Heart right ventricle (tissue), 16 donors: Measurements from ENCODE around the gene XPA. TPM values are rescaled to one million over a fixed set of nuclear protein-coding genes. Genes with fewer than 3 reads are reported as not detected.

Experiments used
- ATAC-seq, 8 donors: fragments of 200-7000 bp; cut with Tn5 transposase; one replicate each; pipeline ENCODE4 v1.9.1; 2020; ENCODE audit warnings: mild to moderate bottlenecking in 8 of 8, moderate library complexity in 8 of 8, moderate number of reproducible peaks in 1 of 8
- DNase-seq, 2 donors: peaks; one replicate each; pipeline ENCODE4 v3.0.0-alpha.2; 2020
- H3K27ac ChIP-seq, 10 donors: fragments of 200-600 bp; sonication (generic) in 2 of 10; one replicate each; pipeline versions ENCODE4 v1.5.0 to v1.8.0; 2020 to 2022; ENCODE audit warnings: mild to moderate bottlenecking in 3 of 10
- H3K27me3 ChIP-seq, 7 donors: fragments of 200-600 bp; one replicate each; pipeline ENCODE4 v1.8.0; 2021 to 2022; ENCODE audit warnings: mild to moderate bottlenecking in 2 of 7
- H3K36me3 ChIP-seq, 9 donors: fragments of 200-600 bp; sonication (generic) in 1 of 9; one replicate each; pipeline versions ENCODE4 v1.5.0 to v1.8.0; 2020 to 2022; ENCODE audit warnings: mild to moderate bottlenecking in 2 of 9
- H3K4me1 ChIP-seq, 9 donors: fragments of 200-600 bp; sonication (generic) in 1 of 9; one replicate each; pipeline versions ENCODE4 v1.5.0 to v1.8.0; 2020 to 2022; ENCODE audit warnings: mild to moderate bottlenecking in 4 of 9
- H3K4me3 ChIP-seq, 10 donors: fragments of 200-600 bp; sonication (generic) in 2 of 10; one replicate each; pipeline versions ENCODE4 v1.5.0 to v1.8.0; 2020 to 2022; ENCODE audit warnings: mild to moderate bottlenecking in 7 of 10, moderate library complexity in 2 of 10
- H3K9me3 ChIP-seq, 11 donors: fragments of 200-600 bp in 10 of 11; sonication (generic) in 2 of 11; one replicate each; pipeline versions ENCODE4 v1.5.0 to v1.8.0; 2013 to 2022; ENCODE audit warnings: mild to moderate bottlenecking in 2 of 11, control low read depth in 1 of 11, moderate library complexity in 1 of 11
- CTCF ChIP-seq, 9 donors: fragments of 200-600 bp; sonication (generic) in 2 of 9; IDR thresholded peaks; one replicate each; pipeline versions ENCODE4 v1.5.0 to v1.8.0; 2021 to 2022; ENCODE audit warnings: antibody characterized with exemption in 9 of 9, mild to moderate bottlenecking in 5 of 9, moderate library complexity in 1 of 9
- WGBS, 2 donors: extraction: QIAGEN DNeasy Blood & Tissue Kit; methylation state at CpG; one replicate each; pipeline ENCODE4 v1.1.7; 2013; ENCODE audit warnings: inconsistent platforms in 1 of 2; 5-methylcytosine and 5-hydroxymethylcytosine counted together
- intact Hi-C, 10 donors: fragments of 100-400 bp; cut with DNase I; formaldehyde crosslinking; loops; one replicate each; pipeline versions ENCODE4 v1.11.1 to v1.14.2; 2022
- polyA plus RNA-seq, 2 donors: library from polyadenylated mRNA; stranded (reverse); fragments of 200-250 nt; gene quantifications; one replicate each; pipeline ENCODE4 v1.2.3, GENCODE V29; 2013
- total RNA-seq, 10 donors: library from RNA; stranded (reverse); fragmentation: NEBNext Ultra II Directional in 3 of 10; extraction: Animal tissue kit (Norgen Biotek cat#: 25700) in 3 of 10; gene quantifications; one replicate each; pipeline versions ENCODE4 v1.2.1 to v1.2.4, GENCODE V29; 2021 to 2023
- donor health status: Arrhythmogenic right ventricular cardiomyopathy.
- donor health status: ischemic (EF 13 %, LVEDD 7.1; RV severe dilation, severe dysfunction).
- donor health status: healthy with polysubstance abuse.
- donor health status: DM: no; HTN: yes; CAD: no.
- donor health status: DM: no; HTN: no; CAD: no.
- donor health status: ischemic (EF 25% LVEDD 6.9; RV normal size, moderate dysfunction).
- donor health status: ischemic (EF 25% LVEDD 5.7; RV mildly dilated, moderate dysfunction).
- donor health status: healthy.
- donor health status: DM: yes; HTN: yes; CAD: no.
- donor health status: Ischemic cardiomyopathy.
- donor health status: ischemic (EF 35%, LVEDD 5.7; RV mildly dilated, moderate dysfunction).
- donor health status: nonischemic (EF 11% LVEDD 7.7; RV severe dilation, severe dysfunction).
- donor health status: DM: yes; HTN: yes; CAD: no.
- donor health status: PGD.
- donor health status: ischemic (EF 29% LVEDD 5.4; RV normal size, mild dysfunction).
- donor health status: nonischemic (EF 23%, LVEDD 6.1; RV moderate dilation, normal function).

XPA gene
- total and polyA plus RNA-seq, 12 donors, result 5.7 to 13.7 (median 9.0) TPM

GRCh38 chr9:97635026-97635425, 62.1 kb downstream of the XPA start:
- intact Hi-C loops, result loop anchor here in 2 of 10 donors (5.0 to 10.0 kb wide), 2 partner anchors 52 to 630 kb away; no protein-coding TSS in a partner anchor

GRCh38 chr9:97633859-97634490, 63.2 kb downstream of the XPA start:
- H3K27ac ChIP-seq, result peak overlapping the region; percentile 93 to 99 (median 96)
- H3K27me3 ChIP-seq, result no peaks in the 10 kb centered on the region
- peaks cover 2 to 78% (median 59%) of the 10 kb centered on the region in 9 donors for H3K4me1 ChIP-seq
- 0% methylated on average over 43 of the region's 43 CpGs for WGBS, 2 donors
- H3K4me3 ChIP-seq, result peak overlapping the region; percentile 49 to 98 (median 94)
- no peak for DNase-seq
- no peaks in the 10 kb centered on the region for H3K9me3 ChIP-seq
- no peaks in the 10 kb centered on the region for H3K36me3 ChIP-seq
- TF ChIP-seq CTCF (IDR thresholded peaks at IDR 0.05), result peak in 1 of 9 donors; percentile 14
- intact Hi-C loops, result loop anchor here in 1 of 10 donors (10.0 kb wide), 1 partner anchor 631 kb away; no protein-coding TSS in a partner anchor
- ATAC-seq, result peak in 1 of 8 donors; percentile 1

More at GRCh38 chr9:97635026-97635425, 62.1 kb downstream of the XPA start:
- Histone ChIP-seq H3K27me3 (no peaks in the 10 kb centered on the region), H3K9me3 (no peaks in the 10 kb centered on the region), H3K27ac (peak overlapping the region in 2 of 10 donors; percentile 95 to 96), H3K36me3 (peaks cover 0 to 7% (median 0%) of the 10 kb centered on the region in 9 donors), H3K4me3 (peak overlapping the region in 8 of 10 donors; percentile 49 to 98 (median 93)), H3K4me1 (peaks cover 2 to 74% (median 63%) of the 10 kb centered on the region in 9 donors)
- ATAC-seq (no peak), DNase-seq (no peak)
- no peak for TF ChIP-seq CTCF (IDR thresholded peaks at IDR 0.05)
- WGBS, 2 donors, result 76% methylated on average over 7 of the region's 7 CpGs

DNA sequence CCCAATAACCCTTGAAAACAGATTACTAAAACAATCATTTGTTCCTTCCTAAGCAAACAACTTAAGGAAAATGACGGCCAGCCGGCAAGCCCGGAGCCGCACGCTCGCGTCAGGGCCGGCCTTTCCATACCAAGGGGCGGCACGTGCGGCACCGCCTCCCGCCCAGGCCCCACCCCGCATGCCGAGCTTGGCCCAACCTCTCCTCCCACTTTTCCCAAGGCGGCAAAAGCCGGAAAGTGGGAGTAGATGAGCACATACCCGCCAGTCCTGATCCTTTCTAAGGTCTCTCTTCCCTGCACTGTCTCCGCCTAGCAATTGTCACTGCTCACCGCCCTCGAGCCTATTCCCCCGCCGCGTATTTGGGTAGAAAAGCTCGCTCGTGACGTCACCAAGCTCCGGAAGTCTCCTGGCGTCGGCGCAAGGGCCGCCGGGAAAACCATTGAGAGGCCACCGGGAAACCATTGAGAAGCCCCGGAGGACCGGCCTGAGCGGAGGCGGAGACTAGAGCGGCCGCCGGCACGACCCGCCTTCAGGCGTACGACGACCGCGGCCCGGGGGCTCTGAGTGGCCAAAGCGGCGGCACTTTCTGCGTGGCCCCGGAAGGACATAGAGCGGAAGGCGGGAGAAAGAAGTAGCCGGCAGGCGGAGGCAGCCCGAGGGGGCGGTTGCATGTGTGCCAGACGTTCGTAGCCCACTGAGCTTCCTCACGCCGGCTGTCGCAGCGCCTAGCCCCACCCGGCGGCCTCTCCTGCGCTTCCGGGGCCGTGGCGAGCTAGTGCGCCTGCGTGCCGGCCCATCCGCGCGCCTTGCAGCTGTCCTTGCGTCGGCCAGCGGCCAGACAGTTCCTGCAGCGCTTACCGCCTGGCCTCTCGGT, 63.9 kb downstream of the XPA start, which contains the start of the genes NCBP1 and TSTD2:
Gene NCBP1 (plus strand): TSS at position 837 of the 874 bp plus-strand sequence. CDS start 61 bp downstream, outside the sequence.
Gene TSTD2 (minus strand): TSS at position 384 of the 874 bp plus-strand sequence. CDS start 5,806 bp downstream, outside the sequence.
- WGBS, 2 donors, result 0% methylated on average over 82 to 83 of the region's 83 CpGs
- peak within 1 kb of the TSS; percentile 93 to 99 (median 96) for H3K27ac ChIP-seq
- H3K4me3 ChIP-seq, result peak within 1 kb of the TSS; percentile 49 to 98 (median 94)
- no peaks in the 10 kb centered on the region for H3K36me3 ChIP-seq
- peak in 4 of 9 donors; percentile 4 to 40 (median 22) for TF ChIP-seq CTCF (IDR thresholded peaks at IDR 0.05)
- no peaks in the 10 kb centered on the region for H3K9me3 ChIP-seq
- ATAC-seq, result peak; percentile 94 to 97 (median 95)
- intact Hi-C loops, result loop anchor here in 1 of 10 donors (10.0 kb wide), 1 partner anchor 632 kb away; no protein-coding TSS in a partner anchor
- DNase-seq, result peak; percentile 97
- H3K4me1 ChIP-seq, result peaks cover 2 to 78% (median 59%) of the 10 kb centered on the region in 9 donors
- no peaks in the 10 kb centered on the region for H3K27me3 ChIP-seq
